GM12892 (cell line): ENCODE results near the gene SAMD4A.

Experiments used
- DNase-seq: peaks from one replicate; pipeline ENCODE4 v3.0.0; 2011; ENCODE audit not compliant: insufficient read length
- FAIRE-seq: peaks from 2 replicates; lab custom pipeline; 2011; peaks lifted over from hg19 to GRCh38; lab: Jason Lieb, UNC
- POLR2A ChIP-seq: IDR thresholded peaks from 2 replicates; pipeline ENCODE4 v1.6.1; 2011; ENCODE audit warnings: low read depth, low read length, control low read depth
- POLR2AphosphoS5 ChIP-seq: IDR thresholded peaks from 2 replicates; pipeline ENCODE4 v1.6.1; 2011; ENCODE audit warnings: low read depth, low read length, control low read depth
- TAF1 ChIP-seq: IDR thresholded peaks from 2 replicates; pipeline ENCODE4 v1.6.1; 2011; ENCODE audit warnings: low read depth, mild to moderate bottlenecking, control low read depth, low read length, borderline replicate concordance

SAMD4A gene

DNA sequence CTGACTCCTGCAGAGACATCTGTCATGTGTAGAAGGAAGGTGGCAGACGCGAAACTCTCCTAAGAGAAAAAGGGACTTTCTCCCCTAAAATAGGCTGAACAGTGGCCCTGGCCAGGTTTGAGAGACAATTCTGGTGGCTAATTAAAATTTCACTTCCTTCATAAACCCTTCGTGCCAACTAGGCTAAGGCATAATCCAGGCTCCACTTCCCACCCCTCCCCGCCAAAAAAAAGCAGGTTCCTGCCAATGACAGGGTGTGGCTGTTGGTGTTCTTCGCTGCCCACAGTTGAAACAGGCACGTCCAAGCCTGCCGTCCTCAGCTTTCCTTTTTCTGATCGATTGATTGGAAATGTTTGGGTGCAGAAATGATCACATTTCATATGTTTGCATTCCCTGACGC, 191.1 kb downstream of the SAMD4A start:
- TF ChIP-seq POLR2A (no peak), TAF1 (no peak), POLR2AphosphoS5 (no peak)
- no peak for DNase-seq
- FAIRE-seq: no peak

DNA sequence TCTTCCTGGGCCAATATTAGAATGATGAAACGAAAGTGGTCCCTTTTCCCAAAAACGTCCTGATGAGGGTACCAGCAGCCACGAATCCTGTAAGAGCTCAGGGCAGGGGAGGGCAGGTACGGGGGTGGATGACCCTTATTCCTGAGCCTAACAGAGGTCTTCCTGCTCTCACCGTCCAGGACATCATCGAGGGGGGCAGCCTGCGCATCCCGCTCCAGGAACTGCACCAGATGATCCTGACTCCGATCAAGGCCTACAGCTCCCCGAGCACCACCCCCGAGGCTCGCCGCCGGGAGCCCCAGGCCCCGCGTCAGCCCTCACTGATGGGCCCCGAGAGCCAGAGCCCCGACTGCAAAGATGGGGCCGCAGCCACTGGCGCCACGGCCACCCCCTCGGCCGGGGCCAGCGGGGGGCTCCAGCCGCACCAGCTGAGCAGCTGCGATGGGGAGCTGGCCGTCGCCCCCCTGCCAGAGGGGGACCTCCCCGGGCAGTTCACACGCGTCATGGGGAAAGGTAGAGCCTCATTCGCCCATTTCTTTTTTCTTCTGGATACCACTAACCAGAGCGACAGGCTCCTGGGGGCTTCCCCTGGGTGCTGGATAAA, 193.2 kb downstream of the SAMD4A start:
- FAIRE-seq: no peak
- no peak for DNase-seq
- TF ChIP-seq TAF1 (no peak), POLR2AphosphoS5 (no peak), POLR2A (no peak)

DNA sequence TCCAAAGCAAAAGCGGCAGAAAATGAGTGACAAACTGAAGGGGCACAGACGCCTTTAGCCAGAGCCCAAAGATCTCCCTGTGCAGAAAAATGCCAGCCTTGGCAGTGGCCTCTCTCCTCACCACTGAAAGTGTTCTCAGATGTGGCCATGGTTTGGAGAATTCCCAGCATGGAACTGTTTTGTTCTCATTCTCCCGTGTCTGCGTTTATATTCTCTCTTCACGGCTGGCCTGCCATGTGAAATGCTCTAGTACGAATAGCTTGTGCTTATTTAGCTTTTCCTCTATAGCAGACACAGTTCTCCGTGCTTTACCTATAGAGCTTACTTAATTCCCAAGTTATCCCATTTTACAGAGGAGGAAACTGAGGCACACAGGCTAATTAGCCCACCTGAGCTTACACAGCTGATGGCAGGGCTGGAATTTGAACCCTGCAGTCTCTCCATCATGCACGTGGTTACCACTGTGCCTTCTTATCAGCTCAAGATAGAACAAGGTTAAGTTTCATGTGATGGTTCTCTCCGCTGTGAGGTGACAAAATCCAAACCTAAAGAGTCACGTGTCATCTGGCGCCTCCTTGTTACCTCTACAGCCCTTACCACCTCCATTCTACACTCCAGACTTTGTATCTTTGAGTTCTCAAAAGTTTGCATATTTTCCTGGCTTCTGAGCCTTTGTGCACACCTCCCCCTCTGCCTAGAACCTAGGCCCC, 194.1 kb downstream of the SAMD4A start:
- DNase-seq (no peak), FAIRE-seq (no peak)
- TF ChIP-seq TAF1 (no peak), POLR2AphosphoS5 (no peak), POLR2A (no peak)

DNA sequence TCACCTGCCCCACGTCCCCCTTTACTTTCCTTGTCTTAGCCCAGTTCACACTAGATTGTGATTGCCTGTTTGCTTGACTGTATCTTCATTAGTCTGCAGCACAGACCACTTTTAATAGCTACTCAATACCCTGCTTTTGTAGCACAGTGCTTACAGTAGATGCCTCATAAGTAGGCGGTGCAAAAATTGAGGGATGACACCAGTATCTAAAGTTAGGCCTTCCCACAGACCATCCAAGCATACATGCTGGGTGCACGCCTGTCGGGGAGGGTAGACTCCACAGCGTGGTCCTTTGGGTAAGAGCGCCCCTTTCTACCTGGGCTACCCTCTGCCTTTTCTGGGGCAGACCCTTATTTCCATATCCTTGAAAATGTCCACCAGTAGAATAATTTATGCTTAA, 194.9 kb downstream of the SAMD4A start:
- FAIRE-seq (no peak), DNase-seq (no peak)
- no peak for TF ChIP-seq POLR2A

- TF ChIP-seq TAF1 (no peak), POLR2A (no peak), POLR2AphosphoS5 (no peak)
- no peak for FAIRE-seq
- DNase-seq: no peak
Observed at GRCh38 chr14:54762296-54762695, 195.4 kb downstream of the SAMD4A start.

GRCh38 chr14:54763761-54764160, 196.8 kb downstream of the SAMD4A start:
- DNase-seq (no peak), FAIRE-seq (no peak)
- TF ChIP-seq POLR2A: no peak
- TF ChIP-seq POLR2AphosphoS5: no peak
- no peak for TF ChIP-seq TAF1

DNA sequence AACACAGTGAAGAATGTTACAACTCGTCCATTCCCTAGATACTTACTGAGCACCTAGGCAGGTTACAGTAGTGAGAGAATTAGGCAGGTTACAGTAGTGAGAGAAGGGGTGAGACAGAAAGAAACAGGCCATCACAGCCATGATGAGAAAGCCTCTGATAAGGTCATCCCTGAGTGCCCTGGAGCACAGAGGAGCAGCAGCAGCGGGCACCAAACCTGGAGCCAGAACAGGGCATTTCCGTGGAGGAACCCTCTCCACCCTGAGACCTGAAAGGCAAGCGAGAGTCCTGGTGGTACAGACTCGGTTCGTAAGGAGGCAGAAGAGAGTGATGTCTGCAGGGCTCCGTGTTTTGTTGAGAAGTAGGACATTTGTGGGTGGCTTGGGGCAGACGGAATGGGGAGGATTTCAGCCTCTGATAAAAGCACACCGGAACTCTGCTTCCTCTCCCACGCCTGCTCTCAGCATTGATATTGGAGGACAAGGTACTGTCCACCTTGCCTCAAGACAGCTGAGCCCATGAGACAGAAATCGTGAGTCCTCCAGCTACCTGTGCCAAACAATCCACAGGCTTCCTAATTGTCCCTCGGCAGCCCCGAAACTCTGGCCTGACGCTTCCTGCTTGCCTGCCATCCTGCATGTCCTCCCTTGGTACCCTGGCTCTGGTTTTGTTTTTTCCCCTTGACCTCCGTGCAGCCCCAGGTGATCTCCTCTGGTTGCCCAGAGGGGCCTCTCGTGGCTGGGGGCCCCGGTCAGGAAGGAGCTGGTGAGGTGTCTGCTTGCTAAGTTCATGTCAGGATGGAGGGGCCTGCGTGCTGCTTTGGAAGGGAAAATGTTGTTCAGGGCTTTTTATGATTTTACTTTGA, 199.6 kb downstream of the SAMD4A start:
- FAIRE-seq (no peak), DNase-seq (no peak)
- no peak for TF ChIP-seq POLR2AphosphoS5
- no peak for TF ChIP-seq POLR2A
- TF ChIP-seq TAF1: no peak

DNA sequence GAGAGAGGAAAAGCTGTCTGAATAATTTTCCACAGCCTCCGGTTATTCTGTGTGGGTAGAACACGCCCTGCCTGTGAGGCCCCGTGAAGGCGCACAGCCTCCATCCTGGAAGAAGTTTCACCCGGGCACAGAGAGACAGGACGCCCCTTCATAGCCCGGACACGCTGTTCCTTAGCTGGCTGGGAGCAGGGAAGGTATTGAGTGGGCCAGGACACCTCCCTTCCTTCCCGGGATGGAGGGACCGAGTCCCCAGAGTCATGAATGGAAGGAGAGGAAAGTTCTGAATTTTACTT, 200.2 kb downstream of the SAMD4A start:
- DNase-seq (no peak), FAIRE-seq (no peak)
- TF ChIP-seq POLR2A (no peak), POLR2AphosphoS5 (no peak), TAF1 (no peak)

GRCh38 chr14:54767450-54767849, 200.5 kb downstream of the SAMD4A start:
- TF ChIP-seq POLR2A: no peak
- TF ChIP-seq POLR2AphosphoS5: no peak
- no peak for TF ChIP-seq TAF1
- DNase-seq (no peak), FAIRE-seq (no peak)

GRCh38 chr14:54768501-54769129, 201.7 kb downstream of the SAMD4A start:
- FAIRE-seq (no peak), DNase-seq (no peak)
- TF ChIP-seq POLR2AphosphoS5: no peak
- no peak for TF ChIP-seq TAF1
- TF ChIP-seq POLR2A: no peak

DNA sequence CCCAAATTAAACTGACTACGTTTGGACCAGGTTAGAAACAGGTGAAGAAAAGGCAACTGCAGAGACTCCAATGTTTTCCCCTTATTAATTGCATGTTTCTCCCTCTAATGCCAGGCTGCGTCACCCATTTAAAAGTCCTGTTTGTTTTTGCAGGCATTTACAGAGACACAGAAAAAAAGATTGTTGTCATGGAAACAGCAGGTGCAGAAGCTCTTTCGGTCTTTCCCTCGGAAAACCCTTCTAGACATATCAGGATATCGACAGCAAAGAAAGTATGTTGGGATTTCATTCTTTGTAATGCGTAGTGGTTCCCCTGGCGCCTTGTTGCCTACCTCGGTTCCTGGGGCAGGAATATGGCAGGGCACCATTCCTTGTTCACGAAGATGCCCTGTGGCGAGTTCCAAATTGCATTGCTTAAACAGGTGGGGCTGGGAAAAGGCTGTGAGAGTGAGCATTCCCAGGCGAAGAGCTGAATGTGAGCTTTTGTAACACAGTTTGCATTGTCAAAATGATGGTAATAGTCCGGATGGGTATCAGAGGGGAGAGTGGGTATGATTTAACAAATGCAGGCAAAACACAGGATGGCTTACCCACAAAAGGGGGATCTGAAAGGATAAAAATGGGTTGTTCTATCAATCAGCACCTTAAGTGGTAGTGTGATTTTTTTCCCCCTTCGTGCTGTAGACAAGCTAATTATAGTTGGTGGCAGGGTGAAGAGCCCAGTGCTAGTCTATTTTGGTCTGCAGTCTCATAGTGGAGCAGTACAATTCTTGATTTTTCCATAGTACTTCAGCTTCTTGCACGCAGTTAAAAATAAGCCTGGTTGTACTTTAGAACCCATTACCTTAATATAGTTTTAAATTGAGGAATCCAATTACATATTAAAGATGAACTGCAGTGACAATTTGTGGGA, 203.3 kb downstream of the SAMD4A start:
- TF ChIP-seq POLR2AphosphoS5: no peak
- TF ChIP-seq TAF1: no peak
- TF ChIP-seq POLR2A: no peak
- FAIRE-seq (no peak), DNase-seq (no peak)
